HG02642 (cell line): ENCODE results near the gene SREBF1.

ENCODE experiments used
- ATAC-seq: cut with Tn5 transposase; IDR thresholded peaks from one replicate; pipeline ENCODE4 v1.9.1; 2021; ENCODE audit warnings: mild to moderate bottlenecking; ENCODE audit not compliant: unreplicated experiment, poor library complexity

Gene SREBF1

GRCh38 chr17:17798573-17799255 lies 38.1 kb downstream of the SREBF1 start:
- ATAC-seq: no peak

DNA sequence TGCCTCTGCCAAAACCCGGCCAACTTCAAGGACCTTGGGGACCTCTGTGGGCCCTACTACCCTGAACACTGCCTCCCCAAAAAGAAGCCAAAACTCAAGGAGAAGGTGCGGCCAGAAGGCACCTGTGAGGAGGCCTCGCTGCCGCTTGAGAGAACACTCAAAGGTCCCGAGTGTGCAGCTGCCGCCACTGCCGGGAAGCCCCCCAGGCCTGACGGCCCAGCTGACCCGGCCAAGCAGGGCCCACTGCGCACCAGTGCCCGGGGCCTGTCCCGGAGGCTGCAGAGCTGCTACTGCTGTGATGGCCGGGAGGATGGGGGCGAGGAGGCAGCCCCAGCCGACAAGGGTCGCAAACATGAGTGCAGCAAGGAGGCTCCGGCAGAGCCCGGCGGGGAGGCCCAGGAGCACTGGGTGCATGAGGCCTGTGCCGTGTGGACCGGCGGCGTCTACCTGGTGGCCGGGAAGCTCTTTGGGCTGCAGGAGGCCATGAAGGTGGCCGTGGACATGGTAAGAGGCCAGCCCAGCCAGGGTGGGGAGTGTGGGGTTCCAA lies 38.7 kb downstream of the SREBF1 start:
- ATAC-seq: no peak

GRCh38 chr17:17797119-17797809 lies 39.5 kb downstream of the SREBF1 start:
- ATAC-seq: no peak

GRCh38 chr17:17796787-17797061 lies 40.1 kb downstream of the SREBF1 start:
- ATAC-seq: no peak

DNA sequence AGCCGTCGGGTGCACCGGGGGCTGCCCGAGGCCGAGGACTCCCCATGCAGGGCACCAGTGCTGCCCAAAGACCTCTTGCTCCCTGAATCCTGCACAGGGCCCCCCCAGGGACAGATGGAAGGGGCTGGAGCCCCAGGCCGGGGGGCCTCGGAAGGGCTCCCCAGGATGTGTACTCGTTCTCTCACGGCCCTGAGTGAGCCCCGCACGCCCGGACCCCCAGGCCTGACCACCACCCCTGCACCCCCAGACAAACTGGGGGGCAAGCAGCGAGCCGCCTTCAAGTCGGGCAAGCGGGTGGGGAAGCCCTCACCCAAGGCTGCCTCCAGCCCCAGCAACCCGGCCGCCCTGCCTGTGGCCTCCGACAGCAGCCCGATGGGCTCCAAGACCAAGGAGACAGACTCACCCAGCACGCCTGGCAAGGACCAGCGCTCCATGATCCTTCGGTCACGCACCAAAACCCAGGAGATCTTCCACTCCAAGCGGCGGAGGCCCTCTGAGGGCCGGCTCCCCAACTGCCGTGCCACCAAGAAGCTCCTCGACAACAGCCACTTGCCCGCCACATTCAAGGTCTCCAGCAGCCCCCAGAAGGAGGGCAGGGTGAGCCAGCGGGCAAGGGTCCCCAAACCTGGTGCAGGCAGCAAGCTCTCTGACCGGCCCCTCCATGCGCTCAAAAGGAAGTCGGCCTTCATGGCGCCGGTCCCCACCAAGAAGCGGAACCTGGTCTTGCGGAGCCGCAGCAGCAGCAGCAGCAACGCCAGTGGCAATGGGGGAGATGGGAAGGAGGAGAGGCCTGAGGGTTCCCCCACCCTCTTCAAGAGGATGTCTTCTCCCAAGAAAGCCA lies 40.6 kb downstream of the SREBF1 start:
- no peak for ATAC-seq

GRCh38 chr17:17795296-17795695 lies 41.5 kb downstream of the SREBF1 start:
- no peak for ATAC-seq

GRCh38 chr17:17794382-17794781 lies 42.4 kb downstream of the SREBF1 start:
- ATAC-seq: no peak

- no peak for ATAC-seq
Measured at GRCh38 chr17:17793378-17794214, 43.2 kb downstream of the SREBF1 start.

- no peak for ATAC-seq
Measured at GRCh38 chr17:17792551-17793377, 44.0 kb downstream of the SREBF1 start.

- no peak for ATAC-seq
Measured at GRCh38 chr17:17792037-17792550, 44.7 kb downstream of the SREBF1 start.

DNA sequence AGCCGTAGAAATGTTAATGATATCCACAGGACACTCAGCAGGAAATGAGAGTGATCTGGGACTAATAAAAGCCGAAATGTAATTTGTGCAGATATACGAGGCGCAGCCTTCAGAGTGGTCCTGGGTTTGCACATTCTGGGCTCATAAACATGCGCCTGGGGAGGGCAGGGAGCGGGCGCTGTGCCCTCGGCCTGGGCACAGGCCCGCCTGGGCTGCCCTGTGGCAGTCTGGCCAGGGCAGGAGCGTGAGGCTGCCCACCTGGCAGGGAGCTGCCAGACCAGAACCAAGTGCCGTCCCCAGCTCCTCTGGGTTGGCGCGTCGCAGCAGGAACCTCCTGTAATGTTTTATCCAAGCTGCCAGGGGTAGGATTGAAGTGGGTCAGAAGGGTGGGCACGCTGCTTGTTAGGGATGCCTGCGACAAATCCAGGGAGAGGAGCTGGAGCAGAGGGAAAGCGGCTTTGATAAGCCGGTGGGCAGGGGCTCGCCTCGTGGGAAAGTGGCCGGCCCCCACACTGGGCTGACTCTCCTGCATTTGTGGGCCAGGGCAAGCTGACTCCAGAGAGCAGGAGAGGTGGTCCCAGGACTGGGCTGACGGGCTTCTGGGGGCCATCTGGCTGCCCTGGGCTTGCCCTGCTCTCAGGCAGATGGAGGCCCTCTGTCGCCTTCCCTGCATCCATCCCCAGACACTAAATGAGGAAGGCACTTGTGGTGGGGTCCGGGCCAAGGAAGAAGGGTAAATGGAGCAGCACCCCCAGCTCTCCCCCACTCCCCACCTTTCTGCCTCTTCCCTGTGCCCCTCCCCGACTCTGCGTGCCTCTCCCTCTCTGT lies 45.9 kb downstream of the SREBF1 start:
- no peak for ATAC-seq

DNA sequence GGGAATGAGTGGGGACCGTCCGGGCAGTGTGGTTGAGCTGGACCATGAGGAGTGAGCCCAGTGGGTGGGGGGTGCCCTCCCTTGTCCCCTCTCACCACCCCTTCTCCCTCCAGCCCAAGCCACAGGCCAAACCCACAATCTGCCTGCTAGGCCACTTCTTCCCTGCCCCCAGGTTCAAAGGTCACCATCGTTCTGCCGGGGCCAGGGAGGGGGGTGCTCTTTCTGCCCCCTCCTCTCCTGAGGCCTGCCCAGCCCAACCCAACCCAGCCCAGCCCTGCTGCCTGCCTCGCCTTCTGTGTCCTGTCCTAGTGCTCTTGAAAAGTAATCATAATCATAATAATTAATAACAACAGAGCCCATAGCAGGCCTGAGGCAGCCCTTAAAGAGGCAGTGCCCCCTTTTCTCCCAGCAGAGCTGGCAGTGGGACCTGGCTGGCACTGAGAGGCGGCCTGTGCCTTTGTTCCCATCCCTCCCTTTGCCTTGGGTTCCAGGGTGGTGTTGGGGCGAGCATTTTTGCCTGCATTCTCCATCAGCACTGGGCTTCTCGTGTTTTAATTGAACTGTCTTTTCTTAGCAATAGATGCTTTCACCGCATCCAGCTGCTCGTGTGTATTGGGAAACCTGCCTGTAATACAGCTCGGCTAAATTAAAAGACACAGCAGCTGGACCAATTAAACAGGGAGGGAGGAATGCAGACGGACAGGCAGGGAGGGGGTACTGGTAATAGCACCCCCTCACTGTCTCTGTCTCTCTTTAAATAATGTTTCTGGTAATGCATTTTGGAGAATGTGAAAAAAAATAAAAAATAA lies 46.8 kb downstream of the SREBF1 start:
- ATAC-seq: no peak

DNA sequence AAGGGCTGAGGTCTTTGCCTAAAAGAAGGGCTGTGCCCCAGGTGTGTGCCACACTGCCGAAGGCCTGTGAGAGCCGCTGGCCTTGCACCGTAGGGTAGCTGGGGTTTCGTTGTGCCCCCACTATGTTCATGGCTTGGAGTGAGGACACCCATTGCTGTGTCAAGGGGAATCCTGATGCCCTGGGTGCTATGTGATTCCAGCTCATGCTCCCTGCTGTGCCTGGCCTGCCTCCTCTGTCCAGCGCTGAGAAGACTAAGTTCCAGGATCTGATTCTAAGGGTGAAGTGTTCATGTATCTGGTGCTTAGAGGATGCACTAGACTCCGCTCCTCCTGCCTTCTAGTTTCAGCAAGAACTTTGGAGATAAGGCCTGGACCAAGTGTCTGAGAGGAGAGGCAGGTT lies 47.4 kb downstream of the SREBF1 start:
- no peak for ATAC-seq

- ATAC-seq: no peak
Measured at GRCh38 chr17:17788967-17789366, 47.8 kb downstream of the SREBF1 start.

DNA sequence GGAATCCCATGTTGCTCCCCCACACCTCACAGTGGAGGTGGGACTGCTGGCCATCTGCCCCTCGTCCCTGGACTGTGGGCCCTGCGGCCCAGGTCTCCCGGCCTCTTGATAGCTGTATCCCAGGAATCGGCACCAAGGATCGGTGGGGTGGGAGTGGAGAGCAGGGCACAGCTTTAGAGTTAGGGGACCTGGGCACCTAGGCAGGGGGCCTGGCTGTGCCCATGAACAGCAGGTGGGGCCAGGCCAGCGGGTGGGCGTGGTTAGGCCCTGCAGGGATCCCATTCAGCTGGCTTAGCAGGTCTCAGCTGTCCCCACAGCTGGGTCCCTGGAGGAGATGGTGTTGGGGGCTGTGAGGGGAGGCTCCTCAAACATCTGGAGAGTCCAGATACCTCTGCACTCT lies 49.2 kb downstream of the SREBF1 start:
- no peak for ATAC-seq

DNA sequence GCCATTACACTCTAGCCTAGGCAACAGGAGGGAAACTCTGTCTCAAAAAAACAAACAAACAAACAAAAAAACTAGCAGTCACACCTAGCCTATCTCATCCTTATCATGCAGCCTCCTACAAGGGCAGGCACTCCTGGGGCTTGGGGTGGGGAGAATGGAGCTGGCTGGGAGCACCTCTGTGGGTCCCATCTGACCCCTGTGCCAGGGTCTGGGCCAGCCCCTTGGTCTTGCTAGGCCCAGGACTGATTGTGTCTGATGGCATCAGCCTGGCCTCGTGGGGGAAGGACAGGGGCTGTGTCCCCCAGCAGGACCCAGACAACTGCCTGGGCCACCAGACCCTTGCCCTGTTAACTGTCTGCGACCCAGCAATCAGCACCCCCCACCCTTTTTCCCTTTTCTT lies 49.8 kb downstream of the SREBF1 start:
- no peak for ATAC-seq

GRCh38 chr17:17785407-17785806 lies 51.4 kb downstream of the SREBF1 start:
- ATAC-seq: no peak
